Measurements from ENCODE around the gene BHLHA9.
A peak's percentile ranks its signal among the peaks of the same experiment; 100 is the strongest.
"Not testable (repeated sequence)": the region's sequence is repeated elsewhere in the genome, so short reads cannot be mapped to it uniquely, and the experiment has no call there.

The BHLHA9 gene

GRCh38 chr17:1234455-1234854 lies 35.8 kb upstream of the BHLHA9 start:
- DNase-seq (no peak), ATAC-seq (no peak)
- Mint-ChIP-seq H3K9me3 (no peaks in the 10 kb centered on the region), H3K27me3 (peaks cover 32% of the 10 kb centered on the region), H3K4me3 (no peak overlapping the region), H3K4me1 (peaks cover 13% of the 10 kb centered on the region), H3K36me3 (ENCODE audit: low read depth) (peaks cover 2% of the 10 kb centered on the region), H3K27ac (no peak overlapping the region)

GRCh38 chr17:1237471-1237870 lies 32.8 kb upstream of the BHLHA9 start:
- no peaks in the 10 kb centered on the region for H3K36me3 Mint-ChIP-seq (ENCODE audit: low read depth)
- no peak for DNase-seq

DNA sequence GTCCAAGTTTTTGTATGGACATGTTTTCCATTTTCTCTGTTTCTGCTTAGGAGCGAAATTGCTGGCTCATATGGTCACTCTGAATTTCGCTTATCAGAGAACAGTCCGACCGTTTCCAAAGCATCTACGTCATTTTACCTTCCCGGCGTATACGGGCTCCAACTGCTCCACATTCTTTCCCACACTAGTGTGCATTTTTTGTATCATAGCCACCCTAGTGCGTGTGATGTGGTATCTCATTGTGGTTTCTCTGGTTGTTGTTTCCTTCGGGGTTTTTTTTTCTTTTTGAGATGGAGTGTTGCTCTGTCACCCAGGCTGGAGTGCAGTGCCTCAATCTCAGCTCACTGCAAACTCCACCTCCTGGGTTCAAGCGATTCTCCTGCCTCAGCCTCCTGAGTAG lies 31.0 kb upstream of the BHLHA9 start:
- H3K36me3 Mint-ChIP-seq (ENCODE audit: low read depth), result no peaks in the 10 kb centered on the region
- DNase-seq (no peak), ATAC-seq (no peak)
- no peak overlapping the region for H3K27ac Mint-ChIP-seq
- peaks cover 16% of the 10 kb centered on the region for H3K4me1 Mint-ChIP-seq
- no peaks in the 10 kb centered on the region for H3K9me3 Mint-ChIP-seq
- H3K4me3 Mint-ChIP-seq, result no peak overlapping the region
- peaks cover 19% of the 10 kb centered on the region for H3K27me3 Mint-ChIP-seq

More at GRCh38 chr17:1237471-1237870, 32.8 kb upstream of the BHLHA9 start:
- ATAC-seq, result no peak
- Mint-ChIP-seq H3K27me3 (peaks cover 26% of the 10 kb centered on the region), H3K4me3 (no peak overlapping the region), H3K4me1 (peaks cover 16% of the 10 kb centered on the region), H3K9me3 (no peaks in the 10 kb centered on the region), H3K27ac (no peak overlapping the region)

- ATAC-seq; H3K27ac Mint-ChIP-seq; DNase-seq; H3K4me3 Mint-ChIP-seq; H3K9me3 Mint-ChIP-seq; H3K36me3 Mint-ChIP-seq (ENCODE audit: low read depth): not testable (repeated sequence)
- Mint-ChIP-seq H3K27me3 (peaks cover 17% of the 10 kb centered on the region), H3K4me1 (peaks cover 16% of the 10 kb centered on the region)
Measured at GRCh38 chr17:1240426-1240825, 29.8 kb upstream of the BHLHA9 start.

GRCh38 chr17:1241929-1242328 lies 28.3 kb upstream of the BHLHA9 start:
- Mint-ChIP-seq H3K9me3 (no peaks in the 10 kb centered on the region), H3K27me3 (peaks cover 17% of the 10 kb centered on the region), H3K36me3 (ENCODE audit: low read depth) (no peaks in the 10 kb centered on the region), H3K27ac (no peak overlapping the region), H3K4me1 (peaks cover 16% of the 10 kb centered on the region), H3K4me3 (no peak overlapping the region)
- ATAC-seq, result no peak
- no peak for DNase-seq

- Mint-ChIP-seq H3K4me1 (peaks cover 12% of the 10 kb centered on the region), H3K4me3 (no peak overlapping the region), H3K36me3 (ENCODE audit: low read depth) (peaks cover 2% of the 10 kb centered on the region), H3K9me3 (no peaks in the 10 kb centered on the region), H3K27ac (no peak overlapping the region), H3K27me3 (peaks cover 17% of the 10 kb centered on the region)
- ATAC-seq (no peak), DNase-seq (no peak)
Measured at GRCh38 chr17:1244606-1245012, 25.6 kb upstream of the BHLHA9 start.

- H3K27ac Mint-ChIP-seq, result no peak overlapping the region
- H3K27me3 Mint-ChIP-seq, result peaks cover 18% of the 10 kb centered on the region
- H3K4me1 Mint-ChIP-seq, result peaks cover 9% of the 10 kb centered on the region
- DNase-seq (no peak), ATAC-seq (no peak)
- H3K4me3 Mint-ChIP-seq, result no peak overlapping the region
- H3K9me3 Mint-ChIP-seq, result no peaks in the 10 kb centered on the region
- H3K36me3 Mint-ChIP-seq (ENCODE audit: low read depth), result peaks cover 2% of the 10 kb centered on the region
Measured at GRCh38 chr17:1251866-1252608, 18.2 kb upstream of the BHLHA9 start.

GRCh38 chr17:1255041-1255440 lies 15.2 kb upstream of the BHLHA9 start:
- H3K27ac Mint-ChIP-seq, result no peak overlapping the region
- H3K9me3 Mint-ChIP-seq, result no peaks in the 10 kb centered on the region
- H3K4me3 Mint-ChIP-seq, result no peak overlapping the region
- H3K27me3 Mint-ChIP-seq, result peaks cover 29% of the 10 kb centered on the region
- ATAC-seq, result no peak
- H3K4me1 Mint-ChIP-seq, result peaks cover 29% of the 10 kb centered on the region
- DNase-seq, result no peak
- H3K36me3 Mint-ChIP-seq (ENCODE audit: low read depth), result no peaks in the 10 kb centered on the region

DNA sequence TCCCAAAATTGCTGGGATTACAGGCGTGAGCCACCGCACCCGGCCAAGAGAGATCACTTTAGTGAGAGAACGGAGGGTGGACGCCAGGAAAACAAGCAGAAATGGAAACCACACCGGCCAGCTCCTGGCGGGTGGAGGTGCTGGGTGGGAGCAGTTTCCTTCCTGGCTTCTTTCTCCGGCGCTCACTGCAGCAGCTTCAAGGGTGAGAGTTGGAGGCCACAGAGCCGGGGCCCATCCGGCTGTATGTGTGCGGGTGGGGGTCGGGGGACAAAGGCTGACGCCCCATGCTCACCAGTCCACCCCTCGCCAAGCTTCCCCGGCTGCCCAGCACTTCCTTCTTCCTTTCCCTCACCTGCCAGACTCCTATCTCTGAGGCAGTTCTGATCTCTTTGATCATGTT lies 13.5 kb upstream of the BHLHA9 start:
- Mint-ChIP-seq H3K4me1 (peaks cover 29% of the 10 kb centered on the region), H3K27ac (no peak overlapping the region), H3K9me3 (no peaks in the 10 kb centered on the region), H3K27me3 (peaks cover 35% of the 10 kb centered on the region), H3K4me3 (no peak overlapping the region), H3K36me3 (ENCODE audit: low read depth) (no peaks in the 10 kb centered on the region)
- no peak for DNase-seq
- ATAC-seq, result no peak

GRCh38 chr17:1260086-1260769 lies 10.0 kb upstream of the BHLHA9 start:
- no peak for ATAC-seq

GRCh38 chr17:1260770-1261161 lies 9.5 kb upstream of the BHLHA9 start:
- ATAC-seq, result no peak
- Mint-ChIP-seq H3K27me3 (peaks cover 24% of the 10 kb centered on the region), H3K9me3 (no peaks in the 10 kb centered on the region), H3K27ac (no peak overlapping the region), H3K4me3 (no peak overlapping the region), H3K4me1 (peaks cover 28% of the 10 kb centered on the region), H3K36me3 (ENCODE audit: low read depth) (no peaks in the 10 kb centered on the region)
- no peak for DNase-seq

More at GRCh38 chr17:1260086-1260769, 10.0 kb upstream of the BHLHA9 start:
- Mint-ChIP-seq H3K27ac (no peak overlapping the region), H3K36me3 (ENCODE audit: low read depth) (no peaks in the 10 kb centered on the region), H3K4me3 (no peak overlapping the region), H3K4me1 (peaks cover 28% of the 10 kb centered on the region), H3K9me3 (no peaks in the 10 kb centered on the region), H3K27me3 (peaks cover 28% of the 10 kb centered on the region)
- DNase-seq, result no peak

DNA sequence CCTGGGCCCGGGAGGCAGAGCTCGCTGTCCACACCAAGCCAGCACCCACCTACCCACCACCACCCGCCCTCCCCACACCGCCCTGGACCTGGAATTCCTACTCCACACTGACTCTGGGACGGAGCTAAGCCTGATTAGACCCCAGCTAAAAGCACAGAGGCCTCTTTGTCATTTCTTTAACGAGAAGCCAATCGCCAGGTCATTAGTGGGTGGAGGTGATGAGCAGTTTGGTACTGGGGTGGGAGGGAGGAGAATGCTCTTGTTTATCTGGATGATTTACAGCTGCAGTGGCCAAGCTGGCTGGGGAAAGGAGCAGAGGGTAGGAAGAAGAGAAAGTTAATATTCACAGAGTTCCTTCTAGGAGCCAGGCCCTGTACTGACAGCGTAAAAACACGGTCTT lies 6.0 kb upstream of the BHLHA9 start:
- H3K4me1 Mint-ChIP-seq, result peaks cover 19% of the 10 kb centered on the region
- H3K4me3 Mint-ChIP-seq, result no peak overlapping the region
- no peak for ATAC-seq
- DNase-seq, result no peak
- H3K27me3 Mint-ChIP-seq, result peaks cover 16% of the 10 kb centered on the region
- no peaks in the 10 kb centered on the region for H3K9me3 Mint-ChIP-seq
- H3K27ac Mint-ChIP-seq, result no peak overlapping the region
- H3K36me3 Mint-ChIP-seq (ENCODE audit: low read depth), result no peaks in the 10 kb centered on the region

GRCh38 chr17:1267471-1267943 lies 2.7 kb upstream of the BHLHA9 start:
- Mint-ChIP-seq H3K4me1 (peaks cover 17% of the 10 kb centered on the region), H3K9me3 (no peaks in the 10 kb centered on the region), H3K27me3 (peaks cover 26% of the 10 kb centered on the region), H3K4me3 (peak overlapping the region; percentile 79), H3K36me3 (ENCODE audit: low read depth) (no peaks in the 10 kb centered on the region), H3K27ac (no peak overlapping the region)
- DNase-seq, result no peak
- no peak for ATAC-seq

- Mint-ChIP-seq H3K27ac (no peak overlapping the region), H3K27me3 (peaks cover 48% of the 10 kb centered on the region), H3K4me1 (peaks cover 16% of the 10 kb centered on the region), H3K36me3 (ENCODE audit: low read depth) (no peaks in the 10 kb centered on the region), H3K4me3 (no peak overlapping the region), H3K9me3 (no peaks in the 10 kb centered on the region)
- ATAC-seq (no peak), DNase-seq (no peak)
Measured at GRCh38 chr17:1271030-1271423, 783 bp downstream of the BHLHA9 start.

- H3K9me3 Mint-ChIP-seq, result no peaks in the 10 kb centered on the region
- H3K27ac Mint-ChIP-seq, result no peak overlapping the region
- no peak for DNase-seq
- no peak for ATAC-seq
- no peak overlapping the region for H3K4me3 Mint-ChIP-seq
- no peaks in the 10 kb centered on the region for H3K36me3 Mint-ChIP-seq (ENCODE audit: low read depth)
- peaks cover 17% of the 10 kb centered on the region for H3K4me1 Mint-ChIP-seq
- peaks cover 51% of the 10 kb centered on the region for H3K27me3 Mint-ChIP-seq
Measured at GRCh38 chr17:1271441-1271840, 1.2 kb downstream of the BHLHA9 start.

Data from activated naive CD8-positive, alpha-beta T cell treated with anti-CD3 and anti-CD28 coated beads, Interleukin-2, amount 50 U/mL, for 24 hours (primary cell).